Fibroblast of lung (primary cell): ENCODE data around the gene C8G.

Source experiments
- CTCF ChIP-seq, 2 donors: IDR thresholded peaks in 1 of 2; conservative IDR thresholded peaks in 1 of 2; 1 replicate in 1 of 2; 2 replicates in 1 of 2; pipeline ENCODE4 v1.5.1; 2011 to 2012; ENCODE audit warnings: low read length in 2 of 2, control low read depth in 1 of 2, inconsistent platforms in 1 of 2, low read depth in 1 of 2, mild to moderate bottlenecking in 1 of 2
- EZH2 ChIP-seq: IDR thresholded peaks from 2 replicates; pipeline ENCODE4 v1.5.1; 2012; ENCODE audit warnings: low read length, control low read depth, mild to moderate bottlenecking; ENCODE audit errors: missing control alignments

- TF ChIP-seq CTCF (conservative IDR thresholded peaks at IDR 0.05 in 1 of 2, IDR thresholded peaks at IDR 0.05 in 1 of 2; ENCODE audit: low read depth in 1 of 2, low read length in 2 of 2): no peak
- peak; percentile 47 for TF ChIP-seq EZH2
Measured at GRCh38 chr9:136983656-136984314, 38.7 kb downstream of the C8G start.
